Activated CD4-positive, alpha-beta T cell treated with anti-CD3 and anti-CD28 coated beads, Interleukin-2, amount 10 ng/mL, durations not matched to agents 24 days and 14 days (primary cell): Measurements from ENCODE around the gene TAPBP. TPM values are rescaled to one million over a fixed set of nuclear protein-coding genes. Genes with fewer than 3 reads are reported as not detected.
"Not testable (repeated sequence)": the region's sequence is repeated elsewhere in the genome, so short reads cannot be mapped to it uniquely, and the experiment has no call there.

ENCODE experiments used
- DNase-seq: peaks from one replicate; pipeline ENCODE4 v3.0.0; 2022
- H3K27ac Mint-ChIP-seq: one replicate; pipeline ENCODE4 v1.8.0; 2022; ENCODE audit warnings: mild to moderate bottlenecking, mixed read lengths
- H3K27me3 Mint-ChIP-seq: one replicate; pipeline ENCODE4 v1.8.0; 2022; ENCODE audit warnings: mixed read lengths
- H3K36me3 Mint-ChIP-seq: one replicate; pipeline ENCODE4 v1.8.0; 2022; ENCODE audit warnings: low read depth, mild to moderate bottlenecking, mixed read lengths
- H3K4me1 Mint-ChIP-seq: one replicate; pipeline ENCODE4 v1.8.0; 2021; ENCODE audit warnings: mixed read lengths
- H3K4me3 Mint-ChIP-seq: one replicate; pipeline ENCODE4 v1.8.0; 2022; ENCODE audit warnings: mild to moderate bottlenecking, moderate library complexity, mixed read lengths
- H3K9me3 Mint-ChIP-seq: one replicate; pipeline ENCODE4 v1.8.0; 2021; ENCODE audit warnings: mixed read lengths
- intact Hi-C: fragments of 100-400 bp; cut with micrococcal nuclease; formaldehyde crosslinking; loops from one replicate; pipeline ENCODE4 v1.15.1; 2023
- total RNA-seq: library from RNA; stranded (reverse); gene quantifications from 2 replicates; pipeline ENCODE4 v1.2.3, GENCODE V29; 2022

The TAPBP gene
- total RNA-seq: 271 and 278 TPM in 2 replicates

GRCh38 chr6:33313709-33314514 is at the start of gene TAPBP:
TAPBP (minus strand) TSS chr6:33314078; CDS start chr6:33314041, 37 bp downstream.
- H3K27ac Mint-ChIP-seq: peak within 1 kb of the TSS; percentile 98
- H3K4me1 Mint-ChIP-seq: peaks cover 45% of the 10 kb centered on the region
- peak; percentile 97 for DNase-seq
- H3K4me3 Mint-ChIP-seq: peak within 1 kb of the TSS; percentile 98
- peaks cover 50% of the 10 kb centered on the region for H3K36me3 Mint-ChIP-seq
- H3K9me3 Mint-ChIP-seq: no peaks in the 10 kb centered on the region
- no peaks in the 10 kb centered on the region for H3K27me3 Mint-ChIP-seq
- intact Hi-C loops: loop anchor here (1.0 to 10.0 kb wide), 10 partner anchors 9 to 1579 kb away; partner anchors contain the start of genes CLIC1, HSD17B8, KIFC1 and PFDN6

GRCh38 chr6:33363486-33363885 is 49.6 kb upstream of the TAPBP start:
- H3K36me3 Mint-ChIP-seq, DNase-seq, H3K4me3 Mint-ChIP-seq, H3K9me3 Mint-ChIP-seq, H3K4me1 Mint-ChIP-seq, H3K27ac Mint-ChIP-seq, intact Hi-C loops: not testable (repeated sequence)
- peaks cover 15% of the 10 kb centered on the region for H3K27me3 Mint-ChIP-seq

DNA sequence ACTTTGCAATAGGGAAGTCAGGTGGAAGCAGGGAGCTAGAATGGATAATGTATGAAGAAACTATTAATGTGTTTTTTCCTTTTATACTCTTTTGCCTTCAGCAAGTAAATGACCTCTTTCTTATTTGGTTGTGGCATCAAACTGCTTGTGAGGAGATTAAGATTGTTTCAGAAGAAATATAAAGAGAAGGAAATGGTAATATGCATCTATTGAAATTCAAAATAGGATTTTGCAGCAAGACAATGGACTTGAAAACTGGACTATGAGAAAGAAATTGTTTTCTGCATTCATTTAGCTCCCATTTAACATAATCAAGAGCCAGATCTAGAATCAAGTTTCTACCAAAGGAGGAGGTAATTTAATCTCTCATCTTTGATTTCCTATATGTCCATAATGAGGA is 45.5 kb upstream of the TAPBP start:
- peaks cover 17% of the 10 kb centered on the region for H3K27me3 Mint-ChIP-seq
- no peak for DNase-seq
- H3K4me3 Mint-ChIP-seq: no peak overlapping the region
- H3K36me3 Mint-ChIP-seq: no peaks in the 10 kb centered on the region
- no peaks in the 10 kb centered on the region for H3K9me3 Mint-ChIP-seq
- H3K27ac Mint-ChIP-seq: no peak overlapping the region
- H3K4me1 Mint-ChIP-seq: peaks cover under 1% of the 10 kb centered on the region
- intact Hi-C loops: no loop called here

- H3K27ac Mint-ChIP-seq, H3K4me3 Mint-ChIP-seq, H3K4me1 Mint-ChIP-seq, H3K9me3 Mint-ChIP-seq, DNase-seq, intact Hi-C loops, H3K36me3 Mint-ChIP-seq: not testable (repeated sequence)
- H3K27me3 Mint-ChIP-seq: peaks cover 19% of the 10 kb centered on the region
These were observed 43.4 kb upstream of the TAPBP start for GRCh38 chr6:33357160-33357871.

DNA sequence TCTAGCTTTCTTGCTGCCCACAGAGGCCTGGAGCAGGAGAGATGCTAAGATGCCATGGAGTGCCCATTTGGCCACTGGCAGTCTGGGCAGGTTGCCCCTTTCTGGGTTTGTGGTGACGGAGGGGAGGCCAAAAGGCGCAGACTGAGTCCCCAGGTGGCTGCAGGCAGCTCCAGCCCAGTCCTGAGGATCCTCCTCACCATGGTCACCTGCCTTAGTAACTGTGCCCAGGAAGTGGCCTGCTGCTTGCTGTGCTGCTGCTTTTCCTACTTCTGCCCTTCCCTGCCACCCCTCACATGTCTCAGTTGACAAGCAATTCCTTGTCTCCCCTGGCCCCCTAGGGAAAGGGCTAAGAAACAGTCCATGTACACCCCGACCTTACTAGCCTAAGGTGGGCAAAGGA is 42.4 kb upstream of the TAPBP start:
- Mint-ChIP-seq H3K27ac (no peak overlapping the region), H3K27me3 (peaks cover 19% of the 10 kb centered on the region), H3K4me3 (no peak overlapping the region), H3K36me3 (no peaks in the 10 kb centered on the region), H3K9me3 (no peaks in the 10 kb centered on the region), H3K4me1 (no peaks in the 10 kb centered on the region)
- intact Hi-C loops: no loop called here
- no peak for DNase-seq

DNA sequence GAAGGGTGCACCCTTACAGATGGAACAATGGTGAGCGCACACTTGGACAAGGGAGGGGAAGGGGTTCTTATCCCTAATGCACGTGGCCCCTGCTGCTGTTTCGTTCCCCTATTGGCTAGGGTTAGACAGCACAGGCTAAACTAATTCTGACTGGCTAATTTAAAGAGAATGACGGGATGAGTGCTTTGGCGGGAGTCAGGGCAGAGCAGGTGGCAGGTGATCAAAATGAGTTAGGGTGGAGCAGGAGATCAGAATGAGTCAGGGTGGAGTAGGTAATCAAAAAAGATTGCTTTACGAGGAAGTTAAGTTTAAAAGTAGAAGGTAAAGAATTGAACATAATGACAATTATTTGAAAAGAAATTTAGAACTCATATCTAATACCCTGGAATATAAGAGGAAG is 42.0 kb upstream of the TAPBP start:
- H3K27me3 Mint-ChIP-seq: peaks cover 19% of the 10 kb centered on the region
- H3K9me3 Mint-ChIP-seq, DNase-seq, intact Hi-C loops, H3K36me3 Mint-ChIP-seq, H3K4me1 Mint-ChIP-seq, H3K27ac Mint-ChIP-seq, H3K4me3 Mint-ChIP-seq: not testable (repeated sequence)

DNA sequence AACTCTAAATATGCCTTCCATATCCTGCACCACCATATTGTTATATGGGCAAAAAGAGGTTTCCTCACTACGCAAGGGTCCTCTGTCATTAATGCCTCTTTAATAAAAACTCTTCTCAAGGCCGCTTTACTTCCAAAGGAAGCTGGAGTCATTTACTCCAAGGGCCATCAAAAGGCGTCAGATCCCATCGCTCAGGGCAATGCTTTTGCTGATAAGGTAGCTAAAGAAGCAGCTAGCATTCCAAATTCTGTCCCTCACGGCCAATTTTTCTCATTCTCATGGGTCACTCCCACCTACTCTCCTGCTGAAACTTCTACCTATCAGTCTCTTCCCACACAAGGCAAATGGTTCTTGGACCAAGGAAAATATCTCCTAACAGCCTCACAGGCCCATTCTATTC is 33.9 kb upstream of the TAPBP start:
- Mint-ChIP-seq H3K27ac (no peak overlapping the region), H3K4me1 (peaks cover 29% of the 10 kb centered on the region), H3K27me3 (peaks cover 7% of the 10 kb centered on the region), H3K36me3 (no peaks in the 10 kb centered on the region), H3K9me3 (no peaks in the 10 kb centered on the region), H3K4me3 (no peak overlapping the region)
- intact Hi-C loops: no loop called here
- no peak for DNase-seq

DNA sequence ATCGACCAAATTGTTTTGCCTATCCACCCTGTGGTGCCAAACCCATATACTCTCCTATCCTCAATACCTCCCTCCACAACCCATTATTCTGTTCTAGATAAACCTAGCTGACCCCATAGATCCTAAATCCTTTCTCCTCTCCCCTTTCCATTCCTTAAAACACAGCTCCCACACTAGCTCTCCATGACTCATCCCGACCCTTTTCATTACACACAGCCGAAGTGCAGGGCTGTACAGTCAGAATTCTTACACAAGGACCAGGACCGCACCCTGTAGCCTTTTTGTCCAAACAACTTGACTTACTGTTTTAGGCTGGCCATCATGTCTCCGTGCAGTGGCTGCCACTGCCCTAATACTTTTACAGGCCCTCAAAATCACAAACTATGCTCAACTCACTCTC is 33.1 kb upstream of the TAPBP start:
- H3K27ac Mint-ChIP-seq: peak overlapping the region; percentile 2
- DNase-seq, intact Hi-C loops, H3K9me3 Mint-ChIP-seq, H3K4me3 Mint-ChIP-seq, H3K36me3 Mint-ChIP-seq, H3K27me3 Mint-ChIP-seq: not testable (repeated sequence)
- peaks cover 29% of the 10 kb centered on the region for H3K4me1 Mint-ChIP-seq

DNA sequence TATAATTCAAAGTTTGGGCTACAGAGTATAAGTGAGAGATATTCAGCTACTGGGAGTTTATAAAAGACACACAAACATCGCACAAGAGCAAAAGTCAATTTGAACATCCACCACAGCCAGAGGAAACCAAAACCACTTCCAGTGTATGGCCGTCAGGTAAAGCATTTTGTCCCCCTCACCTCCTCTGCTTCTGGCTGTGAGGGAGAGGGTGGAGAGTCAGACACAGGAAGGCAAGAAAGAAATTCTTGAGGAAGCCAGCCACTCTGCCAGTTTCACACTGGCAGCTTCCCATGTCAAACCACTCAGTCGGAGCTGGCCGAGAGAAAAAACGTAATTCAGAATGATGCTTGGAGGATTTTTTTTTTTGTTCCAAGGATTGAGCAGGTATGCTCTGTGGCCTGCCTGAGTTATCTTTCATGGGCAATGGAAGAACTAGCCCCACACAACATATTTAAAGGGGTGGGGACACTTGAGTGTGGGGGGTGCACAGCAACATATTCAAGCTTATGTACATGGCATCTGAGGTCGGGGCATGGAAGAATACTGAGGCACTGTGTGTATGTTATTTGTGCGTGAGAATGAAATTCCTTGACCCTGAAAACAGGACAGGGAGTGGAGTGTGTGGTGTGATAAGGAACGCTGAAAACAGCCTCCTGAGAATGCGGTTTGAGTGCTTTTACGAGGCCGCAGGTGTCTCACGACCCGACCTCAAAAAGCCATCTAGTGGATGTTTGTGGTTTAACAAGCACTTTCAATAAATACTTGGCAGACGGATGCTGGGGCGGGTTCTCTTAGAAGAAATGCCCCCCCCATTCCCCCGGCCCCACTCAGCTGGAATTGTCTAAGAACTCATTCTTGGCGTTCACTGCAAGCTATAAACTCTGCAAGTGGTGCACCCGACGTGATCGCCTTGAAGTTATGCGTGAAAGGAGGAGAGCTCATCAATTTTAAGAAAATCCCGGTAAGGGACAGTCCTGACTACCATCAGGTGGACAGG is 31.1 kb upstream of the TAPBP start:
- H3K36me3 Mint-ChIP-seq: no peaks in the 10 kb centered on the region
- H3K4me1 Mint-ChIP-seq: peaks cover 29% of the 10 kb centered on the region
- DNase-seq: peak; percentile 90
- peaks cover 7% of the 10 kb centered on the region for H3K27me3 Mint-ChIP-seq
- peak overlapping the region; percentile 85 for H3K27ac Mint-ChIP-seq
- peak overlapping the region; percentile 77 for H3K4me3 Mint-ChIP-seq
- H3K9me3 Mint-ChIP-seq: no peaks in the 10 kb centered on the region
- intact Hi-C loops: loop anchor here (1.0 to 2.0 kb wide), 3 partner anchors 22 to 46 kb away; no protein-coding TSS in a partner anchor

DNA sequence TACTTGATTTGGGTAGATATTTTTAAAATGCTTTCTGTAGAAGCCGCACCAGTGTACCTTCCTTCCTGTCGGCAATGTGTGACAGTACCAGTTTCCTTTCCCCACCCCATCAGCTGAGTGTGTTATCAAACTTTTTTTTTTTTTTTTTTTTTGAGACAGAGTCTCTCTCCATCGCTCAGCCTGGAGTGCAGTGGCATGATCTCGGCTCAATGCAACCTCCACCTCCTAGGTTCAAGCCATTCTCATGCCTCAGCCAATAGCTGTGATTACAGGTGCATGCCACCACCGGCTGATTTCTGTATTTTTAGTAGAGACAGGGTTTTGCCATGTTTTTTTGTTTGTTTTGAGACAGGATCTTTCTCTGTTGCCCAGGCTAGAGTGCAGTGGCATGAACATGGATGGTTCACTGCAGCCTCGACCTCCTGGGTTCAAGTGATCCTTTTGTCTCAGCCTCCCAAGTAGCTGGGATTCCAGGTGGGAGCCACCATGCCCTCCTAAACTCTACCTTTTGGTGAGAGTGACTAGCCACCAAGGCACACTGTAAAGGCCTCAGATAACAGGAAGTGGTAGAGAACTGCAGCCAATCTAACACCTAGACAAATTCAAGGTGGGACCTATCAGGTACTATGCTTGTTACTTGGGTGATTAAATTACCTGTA is 30.2 kb upstream of the TAPBP start:
- DNase-seq: peak; percentile 86
- peak overlapping the region; percentile 77 for H3K4me3 Mint-ChIP-seq
- peak overlapping the region; percentile 86 for H3K27ac Mint-ChIP-seq
- no peaks in the 10 kb centered on the region for H3K36me3 Mint-ChIP-seq
- H3K4me1 Mint-ChIP-seq: peaks cover 29% of the 10 kb centered on the region
- intact Hi-C loops: loop anchor here (1.0 to 2.0 kb wide), 2 partner anchors 31 to 45 kb away; no protein-coding TSS in a partner anchor
- H3K9me3 Mint-ChIP-seq: no peaks in the 10 kb centered on the region
- H3K27me3 Mint-ChIP-seq: peaks cover 5% of the 10 kb centered on the region

GRCh38 chr6:33343606-33343952 is 29.7 kb upstream of the TAPBP start:
- H3K36me3 Mint-ChIP-seq, H3K9me3 Mint-ChIP-seq, H3K27me3 Mint-ChIP-seq, intact Hi-C loops, DNase-seq: not testable (repeated sequence)
- H3K4me1 Mint-ChIP-seq: peaks cover 29% of the 10 kb centered on the region
- H3K27ac Mint-ChIP-seq: peak overlapping the region; percentile 86
- peak overlapping the region; percentile 77 for H3K4me3 Mint-ChIP-seq

DNA sequence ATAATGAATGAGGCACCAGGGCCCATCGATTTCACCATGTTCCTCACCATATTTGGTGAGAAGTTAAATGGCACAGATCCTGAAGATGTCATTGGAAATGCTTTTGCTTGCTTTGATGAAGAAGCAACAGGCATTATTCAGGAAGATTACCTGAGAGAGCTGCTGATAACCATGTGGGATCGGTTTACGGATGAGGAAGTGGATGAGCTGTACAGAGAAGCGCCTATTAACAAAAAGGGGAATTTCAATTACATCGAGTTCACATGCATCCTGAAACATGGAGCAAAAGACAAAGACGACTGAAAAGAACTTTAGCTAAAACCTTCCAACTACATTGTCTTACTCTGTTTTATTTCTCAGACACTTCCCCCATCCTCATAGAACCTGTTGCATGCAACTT is 25.3 kb upstream of the TAPBP start:
- Mint-ChIP-seq H3K4me3 (no peak overlapping the region), H3K4me1 (peaks cover 12% of the 10 kb centered on the region), H3K27ac (no peak overlapping the region), H3K36me3 (no peaks in the 10 kb centered on the region), H3K9me3 (no peaks in the 10 kb centered on the region), H3K27me3 (no peaks in the 10 kb centered on the region)
- DNase-seq: no peak
- intact Hi-C loops: no loop called here

- Mint-ChIP-seq H3K27ac (no peak overlapping the region), H3K27me3 (no peaks in the 10 kb centered on the region), H3K36me3 (no peaks in the 10 kb centered on the region), H3K9me3 (no peaks in the 10 kb centered on the region), H3K4me1 (peaks cover 9% of the 10 kb centered on the region), H3K4me3 (no peak overlapping the region)
- intact Hi-C loops: no loop called here
- DNase-seq: no peak
These were observed 22.6 kb upstream of the TAPBP start for GRCh38 chr6:33336495-33336894.
